GM12878 (cell line): ENCODE results near the gene TIFAB.

Source experiments
- BCL3 ChIP-seq: IDR thresholded peaks from 2 replicates; pipeline ENCODE4 v1.6.1; 2011; ENCODE audit warnings: borderline replicate concordance, low read depth, mild to moderate bottlenecking, moderate library complexity, low read length; ENCODE audit not compliant: insufficient read depth, poor library complexity, severe bottlenecking
- BRCA1 ChIP-seq: IDR thresholded peaks from 2 replicates; pipeline ENCODE4 v1.6.1; 2011; ENCODE audit warnings: low read depth, low read length, improper control_type of control experiment
- POLR2A ChIP-seq: IDR thresholded peaks from 2 replicates; pipeline ENCODE4 v1.6.1; 2011; ENCODE audit warnings: low read depth, mild to moderate bottlenecking, low read length
- POLR2AphosphoS5 ChIP-seq: IDR thresholded peaks from 2 replicates; pipeline ENCODE4 v1.6.1; 2011; ENCODE audit warnings: mild to moderate bottlenecking, low read length, inconsistent platforms
- TF ChIP-seq, protein P1 (sequence below), 3 experiments: IDR thresholded peaks in 2 of 3; conservative IDR thresholded peaks in 1 of 3; 2 replicates each; pipeline ENCODE4 v1.5.1; 2011; ENCODE audit warnings: low read depth in 3 of 3, low read length in 3 of 3, mild to moderate bottlenecking in 3 of 3, control low read depth in 2 of 3, moderate library complexity in 2 of 3, inconsistent platforms in 1 of 3, mixed read lengths in 1 of 3; ENCODE audit not compliant: control insufficient read depth in 2 of 3, insufficient read depth in 1 of 3; ENCODE audit errors: extremely low read depth in 1 of 3

DNA sequence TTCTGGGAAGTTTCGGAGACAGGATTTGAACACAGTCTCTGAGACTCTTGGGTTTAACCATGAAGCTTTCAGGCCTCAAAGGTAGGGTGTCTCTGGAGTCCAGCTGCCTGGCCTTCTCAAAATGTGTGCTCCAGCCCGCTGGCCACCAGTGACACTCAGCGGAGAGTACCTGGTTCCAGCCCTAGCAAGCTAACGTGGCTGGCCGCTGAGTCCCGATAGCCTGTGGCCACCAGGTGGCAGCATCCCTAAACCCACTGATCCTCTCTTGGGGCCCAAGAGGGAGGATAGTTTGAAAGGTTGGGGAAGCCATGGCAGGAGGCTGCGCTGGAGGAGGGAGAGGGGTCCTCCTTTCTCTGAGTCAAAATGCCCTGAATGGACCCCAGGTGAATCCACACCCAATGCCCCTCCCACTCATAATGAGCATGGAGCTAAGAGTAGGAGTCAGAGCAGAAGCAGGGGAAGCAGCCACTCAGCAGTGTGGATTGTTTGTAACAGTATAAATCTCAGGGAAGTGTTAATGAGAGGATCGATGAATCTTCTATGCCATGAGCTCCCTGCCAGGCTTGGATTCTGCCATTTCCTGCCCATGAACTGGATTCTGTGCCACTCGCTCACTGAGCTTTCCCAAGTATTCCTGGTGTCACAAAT is 5.4 kb upstream of the TIFAB start:
- TF ChIP-seq, protein P1, sequence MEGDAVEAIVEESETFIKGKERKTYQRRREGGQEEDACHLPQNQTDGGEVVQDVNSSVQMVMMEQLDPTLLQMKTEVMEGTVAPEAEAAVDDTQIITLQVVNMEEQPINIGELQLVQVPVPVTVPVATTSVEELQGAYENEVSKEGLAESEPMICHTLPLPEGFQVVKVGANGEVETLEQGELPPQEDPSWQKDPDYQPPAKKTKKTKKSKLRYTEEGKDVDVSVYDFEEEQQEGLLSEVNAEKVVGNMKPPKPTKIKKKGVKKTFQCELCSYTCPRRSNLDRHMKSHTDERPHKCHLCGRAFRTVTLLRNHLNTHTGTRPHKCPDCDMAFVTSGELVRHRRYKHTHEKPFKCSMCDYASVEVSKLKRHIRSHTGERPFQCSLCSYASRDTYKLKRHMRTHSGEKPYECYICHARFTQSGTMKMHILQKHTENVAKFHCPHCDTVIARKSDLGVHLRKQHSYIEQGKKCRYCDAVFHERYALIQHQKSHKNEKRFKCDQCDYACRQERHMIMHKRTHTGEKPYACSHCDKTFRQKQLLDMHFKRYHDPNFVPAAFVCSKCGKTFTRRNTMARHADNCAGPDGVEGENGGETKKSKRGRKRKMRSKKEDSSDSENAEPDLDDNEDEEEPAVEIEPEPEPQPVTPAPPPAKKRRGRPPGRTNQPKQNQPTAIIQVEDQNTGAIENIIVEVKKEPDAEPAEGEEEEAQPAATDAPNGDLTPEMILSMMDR (IDR thresholded peaks at IDR 0.05 in 2 of 3, conservative IDR thresholded peaks at IDR 0.05 in 1 of 3; ENCODE audit: control insufficient read depth in 2 of 3, extremely low read depth in 1 of 3, insufficient read depth in 1 of 3, low read depth in 3 of 3, low read length in 3 of 3), result peak; percentile 82 to 95 (median 88)
- TF ChIP-seq BCL3 (no peak), POLR2A (no peak), POLR2AphosphoS5 (no peak), BRCA1 (no peak)
